Measurements from ENCODE around the gene MYBPC2. TPM values are rescaled to one million over a fixed set of nuclear protein-coding genes. Genes with fewer than 3 reads are reported as not detected.

Gene MYBPC2
- total RNA-seq, 1 donor from 2014 or later = not detected

DNA sequence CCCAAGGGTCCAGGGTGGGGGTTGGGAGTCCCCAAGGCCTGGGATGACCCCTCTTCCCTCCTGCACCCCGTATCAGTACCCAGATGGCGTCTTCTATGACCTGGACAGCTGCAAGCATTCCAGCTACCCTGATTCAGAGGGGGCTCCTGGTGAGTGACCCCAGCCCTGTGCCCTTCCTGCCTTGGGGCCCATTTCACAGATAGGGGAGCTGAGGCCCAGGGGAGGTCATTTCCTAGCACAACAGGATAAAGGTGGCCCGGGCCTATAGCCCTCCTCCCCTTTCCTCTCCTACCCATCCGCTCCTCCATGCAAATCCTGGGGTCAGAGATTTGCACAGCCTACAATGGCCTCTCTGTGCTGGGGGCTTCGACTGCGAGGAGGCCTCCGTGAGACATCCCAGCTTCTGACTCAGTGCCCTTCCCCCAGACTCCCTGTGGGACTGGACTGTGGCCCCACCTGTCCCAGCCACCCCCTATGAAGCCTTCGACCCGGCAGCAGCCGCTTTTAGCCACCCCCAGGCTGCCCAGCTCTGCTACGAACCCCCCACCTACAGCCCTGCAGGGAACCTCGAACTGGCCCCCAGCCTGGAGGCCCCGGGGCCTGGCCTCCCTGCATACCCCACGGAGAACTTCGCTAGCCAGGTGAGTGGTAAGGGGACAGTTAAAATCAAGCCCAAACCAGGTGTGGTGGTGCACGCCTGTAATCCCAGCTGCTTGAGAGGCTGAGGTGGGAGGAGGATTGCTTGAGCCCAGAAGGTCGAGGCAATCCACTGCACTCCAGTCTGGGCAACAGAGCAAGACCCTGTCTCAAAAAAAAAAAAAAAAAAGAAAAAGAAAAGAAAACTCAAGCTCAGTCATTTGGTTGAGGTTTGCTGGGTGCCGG lies 10.1 kb upstream of the MYBPC2 start:
- no peak overlapping the region for H3K4me3 ChIP-seq (ENCODE audit: low read depth, low read length)
- DNase-seq (ENCODE audit: low read depth) = no peak
- TF ChIP-seq, protein P1, sequence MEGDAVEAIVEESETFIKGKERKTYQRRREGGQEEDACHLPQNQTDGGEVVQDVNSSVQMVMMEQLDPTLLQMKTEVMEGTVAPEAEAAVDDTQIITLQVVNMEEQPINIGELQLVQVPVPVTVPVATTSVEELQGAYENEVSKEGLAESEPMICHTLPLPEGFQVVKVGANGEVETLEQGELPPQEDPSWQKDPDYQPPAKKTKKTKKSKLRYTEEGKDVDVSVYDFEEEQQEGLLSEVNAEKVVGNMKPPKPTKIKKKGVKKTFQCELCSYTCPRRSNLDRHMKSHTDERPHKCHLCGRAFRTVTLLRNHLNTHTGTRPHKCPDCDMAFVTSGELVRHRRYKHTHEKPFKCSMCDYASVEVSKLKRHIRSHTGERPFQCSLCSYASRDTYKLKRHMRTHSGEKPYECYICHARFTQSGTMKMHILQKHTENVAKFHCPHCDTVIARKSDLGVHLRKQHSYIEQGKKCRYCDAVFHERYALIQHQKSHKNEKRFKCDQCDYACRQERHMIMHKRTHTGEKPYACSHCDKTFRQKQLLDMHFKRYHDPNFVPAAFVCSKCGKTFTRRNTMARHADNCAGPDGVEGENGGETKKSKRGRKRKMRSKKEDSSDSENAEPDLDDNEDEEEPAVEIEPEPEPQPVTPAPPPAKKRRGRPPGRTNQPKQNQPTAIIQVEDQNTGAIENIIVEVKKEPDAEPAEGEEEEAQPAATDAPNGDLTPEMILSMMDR (conservative IDR thresholded peaks at IDR 0.05; ENCODE audit: low read depth, low read length) = no peak

DNA sequence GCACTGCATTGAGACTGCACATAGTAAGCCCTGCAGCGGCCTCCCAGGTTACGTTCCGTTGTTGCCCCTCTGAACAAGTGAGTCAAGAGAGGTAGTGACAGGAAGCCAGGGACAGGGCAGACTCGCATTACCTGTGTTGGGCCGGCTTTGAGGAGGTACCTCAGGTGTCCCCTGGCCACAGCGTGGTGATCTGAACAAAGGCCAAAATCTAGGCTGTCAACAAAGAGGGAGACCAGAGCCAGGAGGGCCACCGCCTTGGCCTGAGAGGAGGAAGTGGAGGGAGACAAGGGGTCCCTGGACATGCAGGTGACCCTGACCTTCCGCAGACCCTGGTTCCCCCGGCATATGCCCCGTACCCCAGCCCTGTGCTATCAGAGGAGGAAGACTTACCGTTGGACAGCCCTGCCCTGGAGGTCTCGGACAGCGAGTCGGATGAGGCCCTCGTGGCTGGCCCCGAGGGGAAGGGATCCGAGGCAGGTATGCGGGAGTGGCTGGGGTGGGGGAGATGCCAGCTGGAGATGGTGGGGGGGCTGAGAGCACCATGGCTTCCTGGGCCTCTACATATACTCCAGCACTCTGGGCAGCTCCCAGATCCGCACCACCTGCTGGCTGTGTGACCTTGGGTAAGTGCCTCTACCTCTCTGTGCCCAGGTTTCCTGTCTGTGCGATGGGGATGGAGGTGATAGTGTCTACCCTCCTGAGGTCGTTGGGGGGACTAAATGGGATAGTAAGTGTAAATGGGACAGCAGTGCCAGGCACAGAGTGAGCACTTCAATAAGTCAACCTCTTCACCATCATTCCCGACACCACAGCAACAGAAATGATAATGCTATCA lies 9.2 kb upstream of the MYBPC2 start:
- no peak for DNase-seq (ENCODE audit: low read depth)
- H3K4me3 ChIP-seq (ENCODE audit: low read depth, low read length) = no peak overlapping the region
- TF ChIP-seq, protein P1 (conservative IDR thresholded peaks at IDR 0.05; ENCODE audit: low read depth, low read length) = no peak

DNA sequence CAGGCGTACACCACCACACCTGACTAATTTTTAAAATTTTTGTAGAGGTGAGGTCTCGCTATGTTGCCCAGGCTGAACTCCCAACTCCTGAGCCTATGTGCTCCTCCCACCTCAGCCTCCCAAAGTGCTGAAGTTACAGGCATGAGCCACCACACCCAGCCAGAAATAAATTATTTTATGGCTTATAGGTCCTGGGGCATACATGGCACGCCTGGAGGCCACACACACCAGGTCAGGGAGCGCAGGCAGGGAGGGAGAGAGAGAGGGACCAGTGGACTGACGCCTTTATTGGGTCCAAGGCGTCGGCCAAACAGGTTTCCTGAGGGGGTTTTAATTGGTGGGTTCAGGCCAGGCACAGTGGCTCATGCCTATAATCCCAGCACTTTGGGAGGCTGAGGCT lies 7.1 kb upstream of the MYBPC2 start:
- no peak for DNase-seq (ENCODE audit: low read depth)
- H3K4me3 ChIP-seq (ENCODE audit: low read depth, low read length) = no peak overlapping the region
- TF ChIP-seq, protein P1 (conservative IDR thresholded peaks at IDR 0.05; ENCODE audit: low read depth, low read length) = no peak

DNA sequence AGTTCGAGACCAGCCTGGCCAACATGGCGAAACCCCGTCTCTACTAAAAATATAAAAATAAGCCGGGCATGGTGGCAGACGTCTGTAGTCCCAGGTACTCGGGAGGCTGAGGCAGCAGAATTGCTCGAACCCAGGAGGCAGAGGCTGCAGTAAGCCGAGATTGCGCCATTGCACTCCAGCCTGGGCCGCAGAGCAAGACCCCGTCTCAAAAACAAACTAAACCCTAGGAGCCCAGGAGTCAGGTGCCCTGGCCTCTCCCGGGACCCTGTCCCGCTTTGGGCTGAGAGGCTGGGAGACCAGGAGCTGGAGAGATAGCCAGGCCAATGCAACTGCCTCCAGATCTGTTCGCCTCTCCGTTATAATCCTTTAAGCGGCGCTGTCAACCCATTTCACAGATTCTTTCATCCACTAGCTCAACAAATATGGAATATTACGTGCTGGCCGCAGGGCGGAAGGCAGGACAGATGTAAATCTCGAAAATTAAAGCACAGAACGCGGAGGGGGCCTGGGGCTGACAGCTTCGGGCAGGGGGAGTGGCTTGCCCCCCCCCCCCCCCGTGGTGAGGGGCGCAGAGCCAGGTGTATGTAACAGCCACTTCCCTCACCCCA lies 5.3 kb upstream of the MYBPC2 start:
- TF ChIP-seq, protein P1 (conservative IDR thresholded peaks at IDR 0.05; ENCODE audit: low read depth, low read length) = no peak
- no peak for DNase-seq (ENCODE audit: low read depth)
- H3K4me3 ChIP-seq (ENCODE audit: low read depth, low read length) = peak overlapping the region; percentile 31

DNA sequence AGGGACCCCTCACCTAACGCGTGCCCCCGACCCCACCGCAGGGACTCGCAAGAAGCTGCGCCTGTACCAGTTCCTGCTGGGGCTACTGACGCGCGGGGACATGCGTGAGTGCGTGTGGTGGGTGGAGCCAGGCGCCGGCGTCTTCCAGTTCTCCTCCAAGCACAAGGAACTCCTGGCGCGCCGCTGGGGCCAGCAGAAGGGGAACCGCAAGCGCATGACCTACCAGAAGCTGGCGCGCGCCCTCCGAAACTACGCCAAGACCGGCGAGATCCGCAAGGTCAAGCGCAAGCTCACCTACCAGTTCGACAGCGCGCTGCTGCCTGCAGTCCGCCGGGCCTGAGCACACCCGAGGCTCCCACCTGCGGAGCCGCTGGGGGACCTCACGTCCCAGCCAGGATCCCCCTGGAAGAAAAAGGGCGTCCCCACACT lies 4.7 kb upstream of the MYBPC2 start:
- DNase-seq (ENCODE audit: low read depth) = no peak
- TF ChIP-seq, protein P1 (conservative IDR thresholded peaks at IDR 0.05; ENCODE audit: low read depth, low read length) = no peak
- H3K4me3 ChIP-seq (ENCODE audit: low read depth, low read length) = peak overlapping the region; percentile 31

DNA sequence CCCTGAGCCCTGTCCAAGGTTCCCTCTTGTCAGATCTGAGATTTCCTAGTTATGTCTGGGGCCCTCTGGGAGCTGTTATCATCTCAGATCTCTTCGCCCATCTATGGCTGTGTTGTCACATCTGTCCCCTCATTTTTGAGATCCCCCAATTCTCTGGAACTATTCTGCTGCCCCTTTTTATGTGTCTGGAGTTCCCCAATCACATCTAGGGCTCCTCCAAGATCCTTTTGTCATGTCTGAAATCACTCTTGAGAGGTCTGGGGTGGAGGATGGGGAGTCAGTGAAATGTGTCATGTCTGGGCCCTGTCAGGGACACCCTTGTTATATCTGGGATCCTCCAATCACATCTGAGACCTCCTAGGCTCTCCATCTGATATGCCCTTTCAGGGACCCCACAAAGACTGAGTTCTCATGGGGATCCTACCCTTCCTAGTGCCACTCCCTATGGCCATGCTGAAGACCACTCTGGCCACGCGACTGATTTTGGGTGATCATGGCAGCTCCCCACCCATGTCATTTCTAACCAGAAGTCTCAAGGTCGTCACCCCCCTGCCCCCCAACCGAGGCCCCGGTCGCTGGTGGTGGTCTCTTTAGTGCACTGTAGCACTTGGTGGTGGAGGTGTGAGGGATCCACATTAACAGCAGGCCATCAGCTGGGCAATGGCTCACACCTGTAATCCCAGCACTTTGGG lies 3.8 kb upstream of the MYBPC2 start:
- TF ChIP-seq, protein P1 (conservative IDR thresholded peaks at IDR 0.05; ENCODE audit: low read depth, low read length) = no peak
- DNase-seq (ENCODE audit: low read depth) = no peak
- H3K4me3 ChIP-seq (ENCODE audit: low read depth, low read length) = no peak overlapping the region
